ENCODE measurements around the gene SPDYE3. TPM values are rescaled to one million over a fixed set of nuclear protein-coding genes. Genes with fewer than 3 reads are reported as not detected.
"Not testable (repeated sequence)": the region's sequence is repeated elsewhere in the genome, so short reads cannot be mapped to it uniquely, and the experiment has no call there.

Gene SPDYE3
- total and polyA plus RNA-seq, 4 experiments from 2014 or later, result 6.3 to 9.9 TPM; not detected in 2

GRCh38 chr7:100352230-100352781, 44.8 kb downstream of the SPDYE3 start:
- intact Hi-C loops (cut with micrococcal nuclease); H3K9me3 ChIP-seq (ENCODE audit: control insufficient read depth in 1 of 2, low read length in 2 of 2); H3K27ac ChIP-seq (ENCODE audit: low read depth, low read length); H3K9me3 Mint-ChIP-seq; POLR2A ChIA-PET (ENCODE audit: partially characterized antibody); H3K27me3 ChIP-seq (ENCODE audit: insufficient read depth, low read length); DNase-seq; CTCF ChIA-PET (ENCODE audit: partially characterized antibody); H3K27me3 Mint-ChIP-seq: not testable (repeated sequence)
- Histone ChIP-seq H3K36me3 (ENCODE audit: insufficient read depth, low read length) (peaks cover 51% of the 10 kb centered on the region), H3K4me1 (ENCODE audit: insufficient read depth, low read length) (peaks cover 20% of the 10 kb centered on the region), H3K4me3 (ENCODE audit: low read length in 2 of 2) (peak overlapping the region in 1 of 2 donors; percentile 35)
- Mint-ChIP-seq H3K4me3 (peak overlapping the region in 6 of 8 donors; percentile 5 to 67 (median 55)), H3K36me3 (peaks cover 22 to 54% of the 10 kb centered on the region in 2 donors), H3K27ac (peak overlapping the region in 4 of 7 donors; percentile 29 to 79 (median 44)), H3K4me1 (peaks cover 5 to 27% (median 14%) of the 10 kb centered on the region in 4 donors)

GRCh38 chr7:100352984-100353684, 45.6 kb downstream of the SPDYE3 start:
- peak overlapping the region; percentile 5 to 81 (median 53) for H3K4me3 Mint-ChIP-seq
- H3K27ac Mint-ChIP-seq, result peak overlapping the region in 6 of 7 donors; percentile 43 to 78 (median 74)
- H3K27me3 Mint-ChIP-seq, result no peaks in the 10 kb centered on the region
- intact Hi-C loops (cut with micrococcal nuclease), result no loop called here
- peaks cover 5 to 27% (median 14%) of the 10 kb centered on the region in 4 donors for H3K4me1 Mint-ChIP-seq
- ChIA-PET CTCF (ENCODE audit: partially characterized antibody) (no interaction called here), POLR2A (ENCODE audit: partially characterized antibody) (no interaction called here)
- DNase-seq, result no peak
- Histone ChIP-seq H3K4me1 (ENCODE audit: insufficient read depth, low read length) (peaks cover 20% of the 10 kb centered on the region), H3K27ac (ENCODE audit: low read depth, low read length) (peak overlapping the region; percentile 8), H3K36me3 (ENCODE audit: insufficient read depth, low read length) (peaks cover 48% of the 10 kb centered on the region), H3K9me3 (ENCODE audit: control insufficient read depth in 1 of 2, low read length in 2 of 2) (no peaks in the 10 kb centered on the region), H3K4me3 (ENCODE audit: low read length in 2 of 2) (no peak overlapping the region), H3K27me3 (ENCODE audit: insufficient read depth, low read length) (no peaks in the 10 kb centered on the region)
- H3K36me3 Mint-ChIP-seq, result peaks cover 20 to 50% of the 10 kb centered on the region in 2 donors
- no peaks in the 10 kb centered on the region for H3K9me3 Mint-ChIP-seq

GRCh38 chr7:100353685-100354330, 46.3 kb downstream of the SPDYE3 start:
- Histone ChIP-seq H3K27me3 (ENCODE audit: insufficient read depth, low read length) (no peaks in the 10 kb centered on the region), H3K27ac (ENCODE audit: low read depth, low read length) (peak overlapping the region; percentile 8), H3K4me1 (ENCODE audit: insufficient read depth, low read length) (peaks cover 20% of the 10 kb centered on the region), H3K36me3 (ENCODE audit: insufficient read depth, low read length) (peaks cover 54% of the 10 kb centered on the region), H3K9me3 (ENCODE audit: control insufficient read depth in 1 of 2, low read length in 2 of 2) (no peaks in the 10 kb centered on the region), H3K4me3 (ENCODE audit: low read length in 2 of 2) (no peak overlapping the region)
- H3K27ac Mint-ChIP-seq, result peak overlapping the region in 6 of 7 donors; percentile 22 to 78 (median 74)
- peaks cover 5 to 27% (median 14%) of the 10 kb centered on the region in 4 donors for H3K4me1 Mint-ChIP-seq
- intact Hi-C loops (cut with micrococcal nuclease), result no loop called here
- peak overlapping the region in 7 of 8 donors; percentile 5 to 81 (median 43) for H3K4me3 Mint-ChIP-seq
- H3K36me3 Mint-ChIP-seq, result peaks cover 22 to 52% of the 10 kb centered on the region in 2 donors
- no peaks in the 10 kb centered on the region for H3K9me3 Mint-ChIP-seq
- ChIA-PET POLR2A (ENCODE audit: partially characterized antibody) (interaction anchor here (0.6 kb wide), 2 partner anchors 189 to 327 kb away, joined by 3 read pairs; no protein-coding TSS in a partner anchor), CTCF (ENCODE audit: partially characterized antibody) (interaction anchor here (0.7 to 1.4 kb wide), 2 partner anchors 221 to 271 kb away, joined by 3 read pairs; no protein-coding TSS in a partner anchor)
- no peaks in the 10 kb centered on the region for H3K27me3 Mint-ChIP-seq
- DNase-seq, result no peak

GRCh38 chr7:100356416-100357068, 49.0 kb downstream of the SPDYE3 start:
- DNase-seq, result no peak
- no peak overlapping the region for H3K4me3 ChIP-seq (ENCODE audit: low read length in 2 of 2)
- Mint-ChIP-seq H3K4me1 (peaks cover 3 to 18% (median 13%) of the 10 kb centered on the region in 4 donors), H3K9me3 (no peaks in the 10 kb centered on the region), H3K4me3 (no peak overlapping the region), H3K36me3 (peaks cover 29 to 51% of the 10 kb centered on the region in 2 donors), H3K27ac (peak overlapping the region in 2 of 7 donors; percentile 6 to 60), H3K27me3 (no peaks in the 10 kb centered on the region)
- H3K27ac ChIP-seq (ENCODE audit: low read depth, low read length), result no peak overlapping the region
- H3K4me1 ChIP-seq (ENCODE audit: insufficient read depth, low read length), result peaks cover 16% of the 10 kb centered on the region
- peaks cover 61% of the 10 kb centered on the region for H3K36me3 ChIP-seq (ENCODE audit: insufficient read depth, low read length)
- ChIA-PET POLR2A (ENCODE audit: partially characterized antibody) (interaction anchor here (0.6 kb wide), 1 partner anchor 34 kb away, joined by 3 read pairs; no protein-coding TSS in a partner anchor), CTCF (ENCODE audit: partially characterized antibody) (no interaction called here)
- no peaks in the 10 kb centered on the region for H3K27me3 ChIP-seq (ENCODE audit: insufficient read depth, low read length)
- no peaks in the 10 kb centered on the region for H3K9me3 ChIP-seq (ENCODE audit: control insufficient read depth in 1 of 2, low read length in 2 of 2)
- intact Hi-C loops (cut with micrococcal nuclease), result no loop called here

- no peak overlapping the region for H3K27ac ChIP-seq (ENCODE audit: low read depth, low read length)
- Mint-ChIP-seq H3K9me3 (no peaks in the 10 kb centered on the region), H3K4me3 (no peak overlapping the region), H3K36me3 (peaks cover 35 to 56% of the 10 kb centered on the region in 2 donors), H3K27ac (no peak overlapping the region), H3K27me3 (no peaks in the 10 kb centered on the region), H3K4me1 (peaks cover 2 to 12% (median 9%) of the 10 kb centered on the region in 4 donors)
- DNase-seq, result no peak
- no peaks in the 10 kb centered on the region for H3K27me3 ChIP-seq (ENCODE audit: insufficient read depth, low read length)
- intact Hi-C loops (cut with micrococcal nuclease), result no loop called here
- no peak overlapping the region for H3K4me3 ChIP-seq (ENCODE audit: low read length in 2 of 2)
- no peaks in the 10 kb centered on the region for H3K9me3 ChIP-seq (ENCODE audit: control insufficient read depth in 1 of 2, low read length in 2 of 2)
- peaks cover 11% of the 10 kb centered on the region for H3K4me1 ChIP-seq (ENCODE audit: insufficient read depth, low read length)
- ChIA-PET POLR2A (ENCODE audit: partially characterized antibody) (no interaction called here), CTCF (ENCODE audit: partially characterized antibody) (no interaction called here)
- H3K36me3 ChIP-seq (ENCODE audit: insufficient read depth, low read length), result peaks cover 67% of the 10 kb centered on the region
These were observed 49.6 kb downstream of the SPDYE3 start for GRCh38 chr7:100357131-100357561.

GRCh38 chr7:100358027-100358856, 50.7 kb downstream of the SPDYE3 start, which contains the start of gene PILRB:
Gene PILRB, plus strand, starts transcription at chr7:100358117. Its CDS starts 186 bp downstream, at chr7:100358303.
- intact Hi-C loops (cut with micrococcal nuclease), result no loop called here
- Histone ChIP-seq H3K9me3 (ENCODE audit: control insufficient read depth in 1 of 2, low read length in 2 of 2) (no peaks in the 10 kb centered on the region), H3K36me3 (ENCODE audit: insufficient read depth, low read length) (peaks cover 68% of the 10 kb centered on the region), H3K27me3 (ENCODE audit: insufficient read depth, low read length) (no peaks in the 10 kb centered on the region), H3K4me3 (ENCODE audit: low read length in 2 of 2) (no peak within 1 kb of the TSS), H3K27ac (ENCODE audit: low read depth, low read length) (no peak within 1 kb of the TSS), H3K4me1 (ENCODE audit: insufficient read depth, low read length) (peaks cover 9% of the 10 kb centered on the region)
- Mint-ChIP-seq H3K36me3 (peaks cover 41 to 61% of the 10 kb centered on the region in 2 donors), H3K4me1 (peaks cover 2 to 11% (median 7%) of the 10 kb centered on the region in 4 donors), H3K27me3 (no peaks in the 10 kb centered on the region), H3K4me3 (no peak within 1 kb of the TSS), H3K27ac (peak within 1 kb of the TSS in 3 of 7 donors; percentile 41 to 57 (median 50)), H3K9me3 (no peaks in the 10 kb centered on the region)
- ChIA-PET CTCF (ENCODE audit: partially characterized antibody) (no interaction called here), POLR2A (ENCODE audit: partially characterized antibody) (no interaction called here)
- no peak for DNase-seq
